HL-60/S4 treated with phorbol 12-myristate 13-acetate at 8.2 ng/mL for 4 days and 3 days (cell line): ENCODE measurements around the gene TRIM58.

Experiments
- in situ Hi-C: fragments of 300-500 bp; cut with MboI; formaldehyde crosslinking; loops from 2 replicates; pipeline ENCODE4 v1.15.0; 2022; ENCODE audit warnings: low sequenced_read_pairs

Gene TRIM58

GRCh38 chr1:247857069-247857984 lies at the start of gene TRIM58:
Gene TRIM58 (plus strand): TSS chr1:247857187. CDS start chr1:247857247, 60 bp downstream.
- in situ Hi-C loops: no loop called here

- in situ Hi-C loops: no loop called here
These were observed 44.4 kb upstream of the TRIM58 start for GRCh38 chr1:247812637-247813036.

- in situ Hi-C loops: no loop called here
These were observed 34.9 kb upstream of the TRIM58 start for GRCh38 chr1:247822060-247822459.

GRCh38 chr1:247824023-247824422 lies 33.0 kb upstream of the TRIM58 start, which contains the start of gene OR14A16:
Gene OR14A16 (minus strand): TSS chr1:247824119. CDS start chr1:247815729, 8,390 bp downstream.
- in situ Hi-C loops: no loop called here

GRCh38 chr1:247825362-247825761 lies 31.6 kb upstream of the TRIM58 start:
- in situ Hi-C loops: no loop called here

GRCh38 chr1:247829656-247830055 lies 27.3 kb upstream of the TRIM58 start:
- in situ Hi-C loops: no loop called here

GRCh38 chr1:247833601-247834000 lies 23.4 kb upstream of the TRIM58 start:
- in situ Hi-C loops: no loop called here

- in situ Hi-C loops: no loop called here
These were observed 16.2 kb upstream of the TRIM58 start for GRCh38 chr1:247840818-247841217.

- in situ Hi-C loops: no loop called here
These were observed 15.2 kb upstream of the TRIM58 start, which contains the start of gene OR11L1 for GRCh38 chr1:247841796-247842195. Gene OR11L1 (minus strand): TSS chr1:247841896. CDS start chr1:247841896, 0 bp downstream.

GRCh38 chr1:247843411-247843810 lies 13.6 kb upstream of the TRIM58 start:
- in situ Hi-C loops: no loop called here

- in situ Hi-C loops: no loop called here
These were observed 11.8 kb upstream of the TRIM58 start for GRCh38 chr1:247845011-247845692.

- in situ Hi-C loops: no loop called here
These were observed 11.3 kb upstream of the TRIM58 start for GRCh38 chr1:247845693-247846017.

GRCh38 chr1:247848346-247848745 lies 8.6 kb upstream of the TRIM58 start:
- in situ Hi-C loops: no loop called here

- in situ Hi-C loops: no loop called here
These were observed 7.4 kb upstream of the TRIM58 start for GRCh38 chr1:247849616-247850015.

- in situ Hi-C loops: no loop called here
These were observed 2.0 kb upstream of the TRIM58 start for GRCh38 chr1:247854899-247855545.

- in situ Hi-C loops: no loop called here
These were observed 1.1 kb upstream of the TRIM58 start for GRCh38 chr1:247855911-247856310.

GRCh38 chr1:247857985-247858619 lies 1.1 kb downstream of the TRIM58 start:
- in situ Hi-C loops: no loop called here

- in situ Hi-C loops: no loop called here
These were observed 5.8 kb downstream of the TRIM58 start for GRCh38 chr1:247862756-247863155.

GRCh38 chr1:247864644-247865043 lies 7.7 kb downstream of the TRIM58 start:
- in situ Hi-C loops: no loop called here

GRCh38 chr1:247865416-247865815 lies 8.4 kb downstream of the TRIM58 start:
- in situ Hi-C loops: no loop called here

GRCh38 chr1:247883346-247883745 lies 26.4 kb downstream of the TRIM58 start:
- in situ Hi-C loops: no loop called here
